HK-2 (cell line): ENCODE results near the gene NR2F2.
"Not testable (repeated sequence)": the region's sequence is repeated elsewhere in the genome, so short reads cannot be mapped to it uniquely, and the experiment has no call there.

Source experiments
- DNase-seq: peaks from one replicate; pipeline ENCODE4 v3.0.0-alpha.2; 2018; ENCODE audit not compliant: unreplicated experiment

Gene NR2F2

GRCh38 chr15:96367311-96368200 is 37.1 kb downstream of the NR2F2 start:
- no peak for DNase-seq

- DNase-seq = no peak
Observed at GRCh38 chr15:96369351-96369750, 38.9 kb downstream of the NR2F2 start.

- no peak for DNase-seq
Observed at GRCh38 chr15:96369825-96370621, 39.5 kb downstream of the NR2F2 start.

- DNase-seq = no peak
Observed at GRCh38 chr15:96372554-96372953, 42.1 kb downstream of the NR2F2 start.

- DNase-seq = no peak
Observed at GRCh38 chr15:96374499-96374898, 44.0 kb downstream of the NR2F2 start.

- DNase-seq = not testable (repeated sequence)
Observed at GRCh38 chr15:96379592-96379991, 49.1 kb downstream of the NR2F2 start.

- no peak for DNase-seq
Observed at GRCh38 chr15:96381463-96381862, 51.0 kb downstream of the NR2F2 start.

GRCh38 chr15:96385195-96385594 is 54.7 kb downstream of the NR2F2 start:
- no peak for DNase-seq

- no peak for DNase-seq
Observed at GRCh38 chr15:96388673-96389072, 58.2 kb downstream of the NR2F2 start.
